Measurements from ENCODE around the gene ZDHHC20.

- TF ChIP-seq ZNF274 (IDR thresholded peaks at IDR 0.05; ENCODE audit: insufficient read depth, insufficient read length) (no peak), SMARCA5 (IDR thresholded peaks at IDR 0.05) (no peak), POLR2A (IDR thresholded peaks at IDR 0.05; ENCODE audit: low read depth, low read length) (no peak), CTCF (IDR thresholded peaks at IDR 0.05 in 2 of 3, conservative IDR thresholded peaks at IDR 0.05 in 1 of 3; ENCODE audit: control insufficient read depth in 2 of 3, extremely low read depth in 1 of 3, insufficient read depth in 1 of 3, low read depth in 3 of 3, low read length in 3 of 3) (no peak), GABPA (IDR thresholded peaks at IDR 0.05; ENCODE audit: low read depth) (no peak), IRF3 (IDR thresholded peaks at IDR 0.05) (no peak), SP1 (IDR thresholded peaks at IDR 0.05; ENCODE audit: low read depth, low read length) (no peak), RAD21 (IDR thresholded peaks at IDR 0.05; ENCODE audit: insufficient read depth, low read depth, low read length) (no peak)
Observed at GRCh38 chr13:21475115-21475514, 16.0 kb upstream of the ZDHHC20 start.
